IPS-18c (cell line): ENCODE measurements around the gene COIL.
"Not testable (repeated sequence)": the region's sequence is repeated elsewhere in the genome, so short reads cannot be mapped to it uniquely, and the experiment has no call there.

Source experiments
- H3K4me3 ChIP-seq: 2 replicates; pipeline ENCODE4 v1.7.0; 2013; ENCODE audit warnings: low read depth, mild to moderate bottlenecking, low read length, moderate library complexity; ENCODE audit not compliant: insufficient read depth
- H3K9me3 ChIP-seq: one replicate; pipeline ENCODE4 v1.6.1; 2013; ENCODE audit warnings: mild to moderate bottlenecking, low read length, moderate library complexity; ENCODE audit not compliant: control insufficient read depth, insufficient read depth

The COIL gene

GRCh38 chr17:56948491-56948890, 12.4 kb downstream of the COIL start:
- H3K4me3 ChIP-seq = no peak overlapping the region
- H3K9me3 ChIP-seq = no peaks in the 10 kb centered on the region

GRCh38 chr17:56947741-56948140, 13.1 kb downstream of the COIL start:
- H3K9me3 ChIP-seq = no peaks in the 10 kb centered on the region
- H3K4me3 ChIP-seq = no peak overlapping the region

GRCh38 chr17:56945938-56946505, 14.8 kb downstream of the COIL start:
- Histone ChIP-seq H3K9me3 (no peaks in the 10 kb centered on the region), H3K4me3 (no peak overlapping the region)

- H3K4me3 ChIP-seq = no peak overlapping the region
- H3K9me3 ChIP-seq = no peaks in the 10 kb centered on the region
Measured at GRCh38 chr17:56943505-56944125, 17.2 kb downstream of the COIL start.

- Histone ChIP-seq H3K4me3 (no peak overlapping the region), H3K9me3 (no peaks in the 10 kb centered on the region)
Measured at GRCh38 chr17:56939869-56940484, 20.9 kb downstream of the COIL start.

GRCh38 chr17:56938206-56938605, 22.6 kb downstream of the COIL start:
- H3K4me3 ChIP-seq, H3K9me3 ChIP-seq: not testable (repeated sequence)

GRCh38 chr17:56937687-56938086, 23.2 kb downstream of the COIL start:
- no peak overlapping the region for H3K4me3 ChIP-seq
- no peaks in the 10 kb centered on the region for H3K9me3 ChIP-seq

- H3K9me3 ChIP-seq = peaks cover 3% of the 10 kb centered on the region
- H3K4me3 ChIP-seq = no peak overlapping the region
Measured at GRCh38 chr17:56936697-56937322, 24.0 kb downstream of the COIL start.

- Histone ChIP-seq H3K4me3 (no peak overlapping the region), H3K9me3 (peaks cover 3% of the 10 kb centered on the region)
Measured at GRCh38 chr17:56935461-56935860, 25.4 kb downstream of the COIL start.

- Histone ChIP-seq H3K9me3 (peaks cover 5% of the 10 kb centered on the region), H3K4me3 (no peak overlapping the region)
Measured at GRCh38 chr17:56934280-56934679, 26.6 kb downstream of the COIL start.

- H3K9me3 ChIP-seq = peaks cover 6% of the 10 kb centered on the region
Measured at GRCh38 chr17:56933868-56934267, 27.0 kb downstream of the COIL start.

GRCh38 chr17:56933151-56933745, 27.6 kb downstream of the COIL start:
- H3K4me3 ChIP-seq = no peak overlapping the region
- peaks cover 7% of the 10 kb centered on the region for H3K9me3 ChIP-seq

More at GRCh38 chr17:56933868-56934267, 27.0 kb downstream of the COIL start:
- no peak overlapping the region for H3K4me3 ChIP-seq

- H3K9me3 ChIP-seq = peaks cover 7% of the 10 kb centered on the region
- no peak overlapping the region for H3K4me3 ChIP-seq
Measured at GRCh38 chr17:56930739-56931337, 30.0 kb downstream of the COIL start.

- peaks cover 7% of the 10 kb centered on the region for H3K9me3 ChIP-seq
Measured at GRCh38 chr17:56929362-56929969, 31.4 kb downstream of the COIL start.

GRCh38 chr17:56928586-56928985, 32.3 kb downstream of the COIL start:
- peaks cover 8% of the 10 kb centered on the region for H3K9me3 ChIP-seq
- H3K4me3 ChIP-seq = no peak overlapping the region

More at GRCh38 chr17:56929362-56929969, 31.4 kb downstream of the COIL start:
- no peak overlapping the region for H3K4me3 ChIP-seq

- Histone ChIP-seq H3K9me3 (peaks cover 6% of the 10 kb centered on the region), H3K4me3 (no peak overlapping the region)
Measured at GRCh38 chr17:56926704-56927103, 34.1 kb downstream of the COIL start.

GRCh38 chr17:56926270-56926669, 34.6 kb downstream of the COIL start:
- H3K4me3 ChIP-seq = no peak overlapping the region
- peaks cover 6% of the 10 kb centered on the region for H3K9me3 ChIP-seq
